ENCODE results near the gene TRPT1. TPM values are rescaled to one million over a fixed set of nuclear protein-coding genes. Genes with fewer than 3 reads are reported as not detected.

Gene TRPT1
- total and polyA plus RNA-seq, 9 of the 15 experiments (the other 6 are each of a cell fraction or from before 2014, with no cell fraction given) = 4.6 to 41.7 (median 23.1) TPM

DNA sequence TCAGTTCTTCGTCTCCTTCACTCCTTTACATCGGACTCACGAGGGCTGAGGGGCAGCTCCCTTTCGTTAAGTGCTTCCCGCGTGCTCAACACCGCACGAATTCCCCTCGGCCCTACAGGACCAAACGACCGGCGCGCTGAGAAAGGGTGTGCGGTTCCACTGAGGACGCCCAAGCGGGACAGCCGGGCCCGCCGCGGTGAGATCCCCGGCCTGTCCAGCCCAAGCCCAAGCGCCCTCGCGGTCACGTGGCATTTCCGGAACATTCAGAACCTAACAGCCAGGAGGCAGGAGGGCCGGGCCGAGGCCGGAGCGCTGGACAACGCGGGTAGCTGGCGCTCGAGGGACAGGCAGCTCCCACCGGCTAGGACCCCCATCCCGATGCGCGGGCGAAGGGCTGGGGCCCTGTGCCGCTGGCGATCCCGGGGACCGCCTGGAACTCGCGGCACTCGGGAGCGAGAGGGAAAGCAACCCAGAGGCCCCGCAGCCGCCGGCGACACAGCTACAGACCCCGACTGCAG, 40.8 kb downstream of the TRPT1 start (continued):
- TF ChIP-seq, protein P1, sequence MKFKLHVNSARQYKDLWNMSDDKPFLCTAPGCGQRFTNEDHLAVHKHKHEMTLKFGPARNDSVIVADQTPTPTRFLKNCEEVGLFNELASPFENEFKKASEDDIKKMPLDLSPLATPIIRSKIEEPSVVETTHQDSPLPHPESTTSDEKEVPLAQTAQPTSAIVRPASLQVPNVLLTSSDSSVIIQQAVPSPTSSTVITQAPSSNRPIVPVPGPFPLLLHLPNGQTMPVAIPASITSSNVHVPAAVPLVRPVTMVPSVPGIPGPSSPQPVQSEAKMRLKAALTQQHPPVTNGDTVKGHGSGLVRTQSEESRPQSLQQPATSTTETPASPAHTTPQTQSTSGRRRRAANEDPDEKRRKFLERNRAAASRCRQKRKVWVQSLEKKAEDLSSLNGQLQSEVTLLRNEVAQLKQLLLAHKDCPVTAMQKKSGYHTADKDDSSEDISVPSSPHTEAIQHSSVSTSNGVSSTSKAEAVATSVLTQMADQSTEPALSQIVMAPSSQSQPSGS (CRISPR knock-in tag; IDR thresholded peaks at IDR 0.05) = no peak
- TF ChIP-seq ZKSCAN8 (CRISPR knock-in tag; IDR thresholded peaks at IDR 0.05) (no peak), TAF7 (tag; IDR thresholded peaks at IDR 0.05) (peak; percentile 82), SRSF3 (IDR thresholded peaks at IDR 0.05; ENCODE audit: insufficient read depth, low read length) (no peak), DACH1 (IDR thresholded peaks at IDR 0.05; ENCODE audit: partially characterized antibody) (peak; percentile 24), KLF6 (CRISPR knock-in tag; IDR thresholded peaks at IDR 0.05; ENCODE audit: borderline replicate concordance) (peak; percentile 97), IRF2 (CRISPR knock-in tag; IDR thresholded peaks at IDR 0.05) (no peak), SIN3A (IDR thresholded peaks at IDR 0.05; ENCODE audit: borderline replicate concordance in 2 of 2, control insufficient read depth in 1 of 2, low read depth in 2 of 2, low read length in 2 of 2) (peak in 1 of 2 experiments; percentile 90; a peak in 2 of 4 replicates), RHOXF2B (CRISPR knock-in tag; conservative IDR thresholded peaks at IDR 0.05) (0 out of 2 replicates have a peak, but pooled peaks have one; percentile 26), RNF2 (IDR thresholded peaks at IDR 0.05) (peak; percentile 83; the same call in 1 of the 2 replicates), CHD1 (IDR thresholded peaks at IDR 0.05; ENCODE audit: low read length) (peak; percentile 62), ERF (CRISPR knock-in tag; IDR thresholded peaks at IDR 0.05) (0 out of 2 replicates have a peak, but pooled peaks have one; percentile 67), ZNF561 (CRISPR knock-in tag; conservative IDR thresholded peaks at IDR 0.05) (0 out of 2 replicates have a peak, but pooled peaks have one; percentile 76), U2AF1 (optimal IDR thresholded peaks at IDR 0.05; ENCODE audit: low read depth, low read length) (peak; percentile 49), KAT7 (CRISPR knock-in tag; IDR thresholded peaks at IDR 0.05; ENCODE audit: borderline replicate concordance) (no peak; the same call in 1 of the 2 replicates), ZNF263 (CRISPR knock-in tag; IDR thresholded peaks at IDR 0.05; ENCODE audit: borderline replicate concordance) (peak; percentile 41; the same call in 1 of the 2 replicates), HDAC2 (IDR thresholded peaks at IDR 0.05) (peak; percentile 69; the same call in 1 of the 2 replicates), CREB1 (IDR thresholded peaks at IDR 0.05) (no peak), CREB1 (CRISPR knock-in tag; IDR thresholded peaks at IDR 0.05) (no peak; the same call in 1 of the 2 replicates)
- TF ChIP-seq, protein P2, sequence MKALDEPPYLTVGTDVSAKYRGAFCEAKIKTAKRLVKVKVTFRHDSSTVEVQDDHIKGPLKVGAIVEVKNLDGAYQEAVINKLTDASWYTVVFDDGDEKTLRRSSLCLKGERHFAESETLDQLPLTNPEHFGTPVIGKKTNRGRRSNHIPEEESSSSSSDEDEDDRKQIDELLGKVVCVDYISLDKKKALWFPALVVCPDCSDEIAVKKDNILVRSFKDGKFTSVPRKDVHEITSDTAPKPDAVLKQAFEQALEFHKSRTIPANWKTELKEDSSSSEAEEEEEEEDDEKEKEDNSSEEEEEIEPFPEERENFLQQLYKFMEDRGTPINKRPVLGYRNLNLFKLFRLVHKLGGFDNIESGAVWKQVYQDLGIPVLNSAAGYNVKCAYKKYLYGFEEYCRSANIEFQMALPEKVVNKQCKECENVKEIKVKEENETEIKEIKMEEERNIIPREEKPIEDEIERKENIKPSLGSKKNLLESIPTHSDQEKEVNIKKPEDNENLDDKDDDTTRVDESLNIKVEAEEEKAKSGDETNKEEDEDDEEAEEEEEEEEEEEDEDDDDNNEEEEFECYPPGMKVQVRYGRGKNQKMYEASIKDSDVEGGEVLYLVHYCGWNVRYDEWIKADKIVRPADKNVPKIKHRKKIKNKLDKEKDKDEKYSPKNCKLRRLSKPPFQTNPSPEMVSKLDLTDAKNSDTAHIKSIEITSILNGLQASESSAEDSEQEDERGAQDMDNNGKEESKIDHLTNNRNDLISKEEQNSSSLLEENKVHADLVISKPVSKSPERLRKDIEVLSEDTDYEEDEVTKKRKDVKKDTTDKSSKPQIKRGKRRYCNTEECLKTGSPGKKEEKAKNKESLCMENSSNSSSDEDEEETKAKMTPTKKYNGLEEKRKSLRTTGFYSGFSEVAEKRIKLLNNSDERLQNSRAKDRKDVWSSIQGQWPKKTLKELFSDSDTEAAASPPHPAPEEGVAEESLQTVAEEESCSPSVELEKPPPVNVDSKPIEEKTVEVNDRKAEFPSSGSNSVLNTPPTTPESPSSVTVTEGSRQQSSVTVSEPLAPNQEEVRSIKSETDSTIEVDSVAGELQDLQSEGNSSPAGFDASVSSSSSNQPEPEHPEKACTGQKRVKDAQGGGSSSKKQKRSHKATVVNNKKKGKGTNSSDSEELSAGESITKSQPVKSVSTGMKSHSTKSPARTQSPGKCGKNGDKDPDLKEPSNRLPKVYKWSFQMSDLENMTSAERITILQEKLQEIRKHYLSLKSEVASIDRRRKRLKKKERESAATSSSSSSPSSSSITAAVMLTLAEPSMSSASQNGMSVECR (CRISPR knock-in tag; IDR thresholded peaks at IDR 0.05) = peak; percentile 86; the same call in 1 of the 2 replicates
- TF ChIP-seq, protein P3, sequence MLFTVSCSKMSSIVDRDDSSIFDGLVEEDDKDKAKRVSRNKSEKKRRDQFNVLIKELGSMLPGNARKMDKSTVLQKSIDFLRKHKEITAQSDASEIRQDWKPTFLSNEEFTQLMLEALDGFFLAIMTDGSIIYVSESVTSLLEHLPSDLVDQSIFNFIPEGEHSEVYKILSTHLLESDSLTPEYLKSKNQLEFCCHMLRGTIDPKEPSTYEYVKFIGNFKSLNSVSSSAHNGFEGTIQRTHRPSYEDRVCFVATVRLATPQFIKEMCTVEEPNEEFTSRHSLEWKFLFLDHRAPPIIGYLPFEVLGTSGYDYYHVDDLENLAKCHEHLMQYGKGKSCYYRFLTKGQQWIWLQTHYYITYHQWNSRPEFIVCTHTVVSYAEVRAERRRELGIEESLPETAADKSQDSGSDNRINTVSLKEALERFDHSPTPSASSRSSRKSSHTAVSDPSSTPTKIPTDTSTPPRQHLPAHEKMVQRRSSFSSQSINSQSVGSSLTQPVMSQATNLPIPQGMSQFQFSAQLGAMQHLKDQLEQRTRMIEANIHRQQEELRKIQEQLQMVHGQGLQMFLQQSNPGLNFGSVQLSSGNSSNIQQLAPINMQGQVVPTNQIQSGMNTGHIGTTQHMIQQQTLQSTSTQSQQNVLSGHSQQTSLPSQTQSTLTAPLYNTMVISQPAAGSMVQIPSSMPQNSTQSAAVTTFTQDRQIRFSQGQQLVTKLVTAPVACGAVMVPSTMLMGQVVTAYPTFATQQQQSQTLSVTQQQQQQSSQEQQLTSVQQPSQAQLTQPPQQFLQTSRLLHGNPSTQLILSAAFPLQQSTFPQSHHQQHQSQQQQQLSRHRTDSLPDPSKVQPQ (CRISPR knock-in tag; IDR thresholded peaks at IDR 0.05; ENCODE audit: borderline replicate concordance) = 0 out of 2 replicates have a peak, but pooled peaks have one; percentile 49
